H9 (cell line): ENCODE data around the gene NCOA5. TPM values are rescaled to one million over a fixed set of nuclear protein-coding genes. Genes with fewer than 3 reads are reported as not detected.

Experiments used
- DNase-seq: peaks from one replicate; pipeline ENCODE4 v3.0.0-alpha.2; 2017
- H2AFZ ChIP-seq: one replicate; pipeline ENCODE4 v1.6.1; 2013; ENCODE audit warnings: mild to moderate bottlenecking, low read length, control low read depth, moderate library complexity
- H2AK5ac ChIP-seq: 2 replicates; pipeline ENCODE4 v1.6.1; 2013; ENCODE audit warnings: low read length, control low read depth, mixed read lengths; ENCODE audit not compliant: insufficient read length
- H2BK120ac ChIP-seq: one replicate; pipeline ENCODE4 v1.6.1; 2013; ENCODE audit warnings: low read depth, mild to moderate bottlenecking, low read length, control low read depth, inconsistent platforms; ENCODE audit not compliant: poor library complexity, severe bottlenecking
- H2BK12ac ChIP-seq: 2 replicates; pipeline ENCODE4 v1.6.1; 2013; ENCODE audit warnings: low read length, control low read depth, mixed read lengths, low read depth; ENCODE audit not compliant: insufficient read length
- H2BK15ac ChIP-seq: 2 replicates; pipeline ENCODE4 v1.6.1; 2013; ENCODE audit warnings: low read depth, low read length, control low read depth
- H2BK20ac ChIP-seq: one replicate; pipeline ENCODE4 v1.6.1; 2013; ENCODE audit warnings: low read depth, mild to moderate bottlenecking, low read length, control low read depth, inconsistent platforms; ENCODE audit not compliant: poor library complexity, severe bottlenecking
- H2BK5ac ChIP-seq: 2 replicates; pipeline ENCODE4 v1.6.1; 2013; ENCODE audit warnings: low read length, control low read depth, mixed read lengths; ENCODE audit not compliant: insufficient read length
- H3K14ac ChIP-seq: 2 replicates; pipeline ENCODE4 v1.6.1; 2013; ENCODE audit warnings: low read length, control low read depth; ENCODE audit not compliant: insufficient read depth
- H3K18ac ChIP-seq: 2 replicates; pipeline ENCODE4 v1.6.1; 2013; ENCODE audit warnings: low read depth, mild to moderate bottlenecking, mixed read lengths, low read length, control low read depth; ENCODE audit not compliant: insufficient read length
- H3K23ac ChIP-seq: 2 replicates; pipeline ENCODE4 v1.6.1; 2013; ENCODE audit warnings: low read length, control low read depth, mixed read lengths, low read depth; ENCODE audit not compliant: insufficient read length
- H3K23me2 ChIP-seq: 2 replicates; pipeline ENCODE4 v1.6.1; 2013; ENCODE audit warnings: low read depth, mild to moderate bottlenecking, mixed read lengths, low read length, control low read depth; ENCODE audit not compliant: insufficient read length, poor library complexity, severe bottlenecking
- H3K27ac ChIP-seq: 2 replicates; pipeline ENCODE4 v1.5.1; 2013; ENCODE audit warnings: low read length, control low read depth, mixed read lengths, low read depth; ENCODE audit not compliant: insufficient read length
- H3K27me3 ChIP-seq: 2 replicates; pipeline ENCODE4 v1.6.1; 2013; ENCODE audit warnings: low read length, control low read depth, inconsistent platforms; ENCODE audit not compliant: insufficient read depth
- H3K4ac ChIP-seq: 2 replicates; pipeline ENCODE4 v1.6.1; 2013; ENCODE audit warnings: low read depth, mild to moderate bottlenecking, control low read depth, inconsistent platforms, low read length, moderate library complexity
- H3K4me1 ChIP-seq: 2 replicates; pipeline ENCODE4 v1.6.1; 2013; ENCODE audit warnings: low read length, control low read depth, inconsistent platforms; ENCODE audit not compliant: insufficient read depth
- H3K4me2 ChIP-seq: 2 replicates; pipeline ENCODE4 v1.6.1; 2013; ENCODE audit warnings: low read length, control low read depth, mixed read lengths; ENCODE audit not compliant: insufficient read length, insufficient read depth
- H3K56ac ChIP-seq: 2 replicates; pipeline ENCODE4 v1.6.1; 2013; ENCODE audit warnings: low read depth, mild to moderate bottlenecking, mixed read lengths, low read length, control low read depth; ENCODE audit not compliant: insufficient read length
- H3K79me1 ChIP-seq: 2 replicates; pipeline ENCODE4 v1.6.1; 2013; ENCODE audit warnings: low read depth, mild to moderate bottlenecking, moderate library complexity, low read length, control low read depth, inconsistent platforms; ENCODE audit not compliant: insufficient read depth, poor library complexity, severe bottlenecking
- H3K79me2 ChIP-seq: 2 replicates; pipeline ENCODE4 v1.6.1; 2013; ENCODE audit warnings: low read length, control low read depth, inconsistent platforms; ENCODE audit not compliant: insufficient read depth
- H3K9ac ChIP-seq: 2 replicates; pipeline ENCODE4 v1.6.1; 2013; ENCODE audit warnings: low read length, control low read depth, mixed read lengths; ENCODE audit not compliant: insufficient read length; ENCODE audit errors: extremely low read depth
- H3K9me3 ChIP-seq: one replicate; pipeline ENCODE4 v1.6.1; 2013; ENCODE audit warnings: low read depth, low read length, inconsistent platforms; ENCODE audit not compliant: control insufficient read depth
- H3T11ph ChIP-seq: one replicate; pipeline ENCODE4 v1.6.1; 2013; ENCODE audit warnings: mild to moderate bottlenecking, low read length, control low read depth, inconsistent platforms
- H4K20me1 ChIP-seq: one replicate; pipeline ENCODE4 v1.6.1; 2013; ENCODE audit not compliant: control insufficient read depth, insufficient read length, insufficient read depth
- H4K5ac ChIP-seq: 2 replicates; pipeline ENCODE4 v1.6.1; 2013; ENCODE audit warnings: low read depth, mild to moderate bottlenecking, mixed read lengths, low read length, control low read depth; ENCODE audit not compliant: insufficient read length
- H4K8ac ChIP-seq: replicated peaks from 2 replicates; pipeline ENCODE4 v1.6.1; 2013; ENCODE audit warnings: low read length, control low read depth, mixed read lengths, low read depth; ENCODE audit not compliant: insufficient read length
- H4K91ac ChIP-seq: 2 replicates; pipeline ENCODE4 v1.6.1; 2013; ENCODE audit warnings: low read depth, mild to moderate bottlenecking, moderate library complexity, mixed read lengths, low read length, control low read depth; ENCODE audit not compliant: insufficient read length
- H3K27ac Mint-ChIP-seq, 3 experiments: 2 replicates in 2 of 3; 3 replicates in 1 of 3; pipeline ENCODE4 v1.8.0; 2020 to 2021; ENCODE audit warnings: mixed read lengths in 3 of 3, mild to moderate bottlenecking in 1 of 3, moderate library complexity in 1 of 3
- H3K27me3 Mint-ChIP-seq: 2 replicates; pipeline ENCODE4 v1.8.0; 2021; ENCODE audit warnings: low read depth, mild to moderate bottlenecking, moderate library complexity, mixed read lengths
- H3K36me3 Mint-ChIP-seq, 3 experiments: 2 replicates in 2 of 3; 3 replicates in 1 of 3; pipeline ENCODE4 v1.8.0; 2020 to 2021; ENCODE audit warnings: low read depth in 3 of 3, mixed read lengths in 3 of 3; ENCODE audit not compliant: insufficient read depth in 1 of 3
- H3K4me1 Mint-ChIP-seq, 2 experiments: 2 replicates each; pipeline ENCODE4 v1.8.0; 2020; ENCODE audit warnings: mixed read lengths in 2 of 2
- H3K4me3 Mint-ChIP-seq, 2 experiments: 2 replicates in 1 of 2; 3 replicates in 1 of 2; pipeline ENCODE4 v1.8.0; 2020 to 2021; ENCODE audit warnings: mild to moderate bottlenecking in 2 of 2, mixed read lengths in 2 of 2, moderate library complexity in 1 of 2
- H3K9me3 Mint-ChIP-seq, 2 experiments: 2 replicates in 1 of 2; 3 replicates in 1 of 2; pipeline ENCODE4 v1.8.0; 2020; ENCODE audit warnings: mild to moderate bottlenecking in 2 of 2, mixed read lengths in 2 of 2, moderate library complexity in 1 of 2
- WGBS: extraction: QIAGEN DNeasy Blood & Tissue Kit; methylation state at CpG from one replicate; pipeline ENCODE4 v1.1.7; 2013; ENCODE audit warnings: missing lambda C conversion rate, low lambda C conversion rate, mixed read lengths; ENCODE audit not compliant: insufficient read length; ENCODE audit errors: extremely low coverage; 5-methylcytosine and 5-hydroxymethylcytosine counted together
- total RNA-seq: library from RNA; stranded (reverse); gene quantifications from 2 replicates; pipeline ENCODE4 v1.2.1, GENCODE V29; 2021
- TF ChIP-seq, protein P1 (sequence below): fragments of 200-600 bp; sonication (generic); conservative IDR thresholded peaks from 3 replicates; pipeline ENCODE4 v1.8.0; 2021; ENCODE audit warnings: antibody characterized with exemption, mild to moderate bottlenecking

NCOA5 gene
- total RNA-seq, 1 experiment from 2014 or later: 55.7 TPM

DNA sequence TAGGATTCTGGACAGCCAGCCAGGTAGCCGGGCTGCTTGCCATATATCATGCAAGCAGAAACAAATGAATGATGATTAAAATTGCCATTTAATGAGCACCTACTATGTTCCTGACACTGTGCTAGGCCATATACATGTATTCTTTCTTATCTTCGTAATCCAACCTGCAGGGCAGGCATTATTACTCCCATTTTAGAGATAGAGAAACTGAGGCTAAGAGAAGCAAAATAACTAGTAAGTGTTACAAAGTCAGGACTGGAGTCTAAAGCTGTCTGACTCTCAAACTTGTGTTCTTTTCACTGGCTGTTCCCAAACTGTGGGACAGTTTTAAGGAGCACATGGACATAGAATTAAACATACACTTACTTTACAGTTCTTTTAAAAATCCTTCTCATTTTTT, 30.4 kb upstream of the NCOA5 start:
- no peaks in the 10 kb centered on the region; a peak in 1 of 5 replicates for H3K9me3 Mint-ChIP-seq
- TF ChIP-seq, protein P1, sequence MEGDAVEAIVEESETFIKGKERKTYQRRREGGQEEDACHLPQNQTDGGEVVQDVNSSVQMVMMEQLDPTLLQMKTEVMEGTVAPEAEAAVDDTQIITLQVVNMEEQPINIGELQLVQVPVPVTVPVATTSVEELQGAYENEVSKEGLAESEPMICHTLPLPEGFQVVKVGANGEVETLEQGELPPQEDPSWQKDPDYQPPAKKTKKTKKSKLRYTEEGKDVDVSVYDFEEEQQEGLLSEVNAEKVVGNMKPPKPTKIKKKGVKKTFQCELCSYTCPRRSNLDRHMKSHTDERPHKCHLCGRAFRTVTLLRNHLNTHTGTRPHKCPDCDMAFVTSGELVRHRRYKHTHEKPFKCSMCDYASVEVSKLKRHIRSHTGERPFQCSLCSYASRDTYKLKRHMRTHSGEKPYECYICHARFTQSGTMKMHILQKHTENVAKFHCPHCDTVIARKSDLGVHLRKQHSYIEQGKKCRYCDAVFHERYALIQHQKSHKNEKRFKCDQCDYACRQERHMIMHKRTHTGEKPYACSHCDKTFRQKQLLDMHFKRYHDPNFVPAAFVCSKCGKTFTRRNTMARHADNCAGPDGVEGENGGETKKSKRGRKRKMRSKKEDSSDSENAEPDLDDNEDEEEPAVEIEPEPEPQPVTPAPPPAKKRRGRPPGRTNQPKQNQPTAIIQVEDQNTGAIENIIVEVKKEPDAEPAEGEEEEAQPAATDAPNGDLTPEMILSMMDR: no peak
- H2AFZ ChIP-seq: no peak overlapping the region
- no peak overlapping the region for H3K18ac ChIP-seq
- no peak overlapping the region for H3T11ph ChIP-seq
- peaks cover 7% of the 10 kb centered on the region; the same call in 1 of the 2 replicates for H3K27me3 ChIP-seq
- no peak overlapping the region; a peak in 1 of 5 replicates for H3K4me3 Mint-ChIP-seq
- no peak overlapping the region for H2BK5ac ChIP-seq
- H3K4me1 ChIP-seq: no peaks in the 10 kb centered on the region
- no peaks in the 10 kb centered on the region for H3K79me1 ChIP-seq
- no peaks in the 10 kb centered on the region for H3K79me2 ChIP-seq
- no CpG with 5 or more reads among the region's 2 CpGs for WGBS
- H2BK20ac ChIP-seq: no peak overlapping the region
- no peak overlapping the region for H4K91ac ChIP-seq
- H3K23me2 ChIP-seq: peaks cover 5% of the 10 kb centered on the region
- no peak overlapping the region for H4K8ac ChIP-seq
- peaks cover 27% of the 10 kb centered on the region for H3K27me3 Mint-ChIP-seq
- H3K27ac ChIP-seq: no peak overlapping the region
- H3K4ac ChIP-seq: no peak overlapping the region
- H4K20me1 ChIP-seq: no peaks in the 10 kb centered on the region
- no peak overlapping the region for H4K5ac ChIP-seq
- H2BK120ac ChIP-seq: no peak overlapping the region
- H2AK5ac ChIP-seq: no peak overlapping the region
- H3K23ac ChIP-seq: no peak overlapping the region
- DNase-seq: no peak
- no peak overlapping the region for H2BK15ac ChIP-seq
- no peak overlapping the region for H3K27ac Mint-ChIP-seq
- peaks cover 6 to 11% of the 10 kb centered on the region in 2 experiments for H3K4me1 Mint-ChIP-seq
- H3K36me3 Mint-ChIP-seq: peaks cover 17 to 30% (median 25%) of the 10 kb centered on the region in 3 experiments; a peak in 6 of 7 replicates
- H3K9ac ChIP-seq: no peak overlapping the region
- no peak overlapping the region for H3K56ac ChIP-seq
- no peak overlapping the region for H2BK12ac ChIP-seq
- no peak overlapping the region for H3K4me2 ChIP-seq
- no peak overlapping the region for H3K14ac ChIP-seq
- H3K9me3 ChIP-seq: no peaks in the 10 kb centered on the region
